ENCODE results near the gene KIAA0753.

Gene KIAA0753

DNA sequence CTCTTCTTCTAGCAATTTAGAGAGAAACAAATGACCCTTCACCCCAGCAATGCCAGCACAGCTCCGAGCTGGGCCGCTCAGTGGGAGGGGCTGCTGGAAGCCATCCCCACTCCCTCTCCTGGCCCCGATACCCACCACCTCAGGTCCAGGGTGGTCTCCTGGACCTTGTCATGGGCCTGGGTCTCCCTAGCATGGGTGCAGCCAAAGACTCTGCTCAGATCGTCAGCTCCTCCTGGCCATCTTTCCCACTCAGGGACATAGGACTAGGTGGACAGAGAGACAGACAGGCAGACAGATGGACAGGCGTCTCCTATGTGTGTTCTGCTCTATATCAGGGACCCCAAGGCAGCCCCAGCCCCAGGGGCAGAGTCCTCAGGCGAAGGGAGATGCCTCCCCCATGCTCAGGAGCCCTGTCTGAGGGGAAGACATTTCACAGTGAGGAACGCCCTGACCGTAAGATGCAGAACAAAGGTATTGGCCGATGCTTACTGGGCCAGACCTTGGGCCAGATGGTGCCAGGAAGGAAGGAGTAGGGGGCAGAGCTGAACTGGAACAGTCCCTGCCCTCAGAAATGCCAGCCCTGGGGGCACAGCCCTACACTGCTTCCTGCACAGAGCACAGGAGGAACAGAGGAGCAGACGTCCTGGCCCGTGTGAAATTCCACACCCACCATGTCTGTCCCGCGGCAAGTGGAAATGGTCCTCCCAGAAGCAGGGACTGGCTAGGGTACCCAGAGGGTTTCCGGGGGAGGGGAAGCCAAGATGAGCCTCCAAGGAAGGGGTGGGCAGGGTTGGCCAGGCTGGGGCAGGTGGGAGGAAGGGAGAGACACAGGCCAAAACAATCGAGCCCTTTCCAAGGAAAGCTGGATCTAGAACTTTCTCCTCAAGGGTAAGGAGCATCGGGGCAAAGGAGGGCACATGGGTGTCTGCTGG lies 97.2 kb downstream of the KIAA0753 start:
- TF ChIP-seq, protein P1, sequence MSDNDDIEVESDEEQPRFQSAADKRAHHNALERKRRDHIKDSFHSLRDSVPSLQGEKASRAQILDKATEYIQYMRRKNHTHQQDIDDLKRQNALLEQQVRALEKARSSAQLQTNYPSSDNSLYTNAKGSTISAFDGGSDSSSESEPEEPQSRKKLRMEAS (IDR thresholded peaks at IDR 0.05) = no peak
- no peak for TF ChIP-seq RAD21 (IDR thresholded peaks at IDR 0.05; ENCODE audit: low read depth)
- no peak for TF ChIP-seq EGR1 (IDR thresholded peaks at IDR 0.05)
- TF ChIP-seq TEAD4 (IDR thresholded peaks at IDR 0.05) = no peak
- no peak for TF ChIP-seq TAF1 (IDR thresholded peaks at IDR 0.05; ENCODE audit: low read depth)
- no peak for TF ChIP-seq YY1 (IDR thresholded peaks at IDR 0.05; ENCODE audit: low read depth)

DNA sequence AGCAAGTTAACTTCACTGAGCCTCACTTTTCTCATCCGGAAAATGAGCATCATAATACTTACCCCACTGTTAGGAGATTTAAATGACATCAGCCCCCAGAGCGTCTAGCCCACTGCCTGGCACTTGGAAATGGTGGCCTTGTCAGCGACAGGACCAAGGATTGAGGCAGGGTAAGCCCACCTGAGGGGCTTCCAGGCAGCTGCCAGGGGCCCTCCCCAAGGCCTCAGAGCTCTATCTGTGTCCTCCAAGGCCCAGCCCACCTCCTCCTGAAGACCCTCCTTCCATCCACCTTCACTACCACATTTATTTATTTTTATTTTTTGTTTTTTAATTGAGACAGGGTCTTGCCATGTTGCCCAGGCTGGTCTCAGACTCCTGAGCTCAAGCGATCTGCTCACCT lies 97.9 kb downstream of the KIAA0753 start:
- TF ChIP-seq CEBPB (IDR thresholded peaks at IDR 0.05) = no peak
- TF ChIP-seq ZBTB7A (IDR thresholded peaks at IDR 0.05; ENCODE audit: low read depth) = no peak
- no peak for TF ChIP-seq TEAD4 (IDR thresholded peaks at IDR 0.05)
- no peak for TF ChIP-seq EGR1 (IDR thresholded peaks at IDR 0.05)
- TF ChIP-seq, protein P2, sequence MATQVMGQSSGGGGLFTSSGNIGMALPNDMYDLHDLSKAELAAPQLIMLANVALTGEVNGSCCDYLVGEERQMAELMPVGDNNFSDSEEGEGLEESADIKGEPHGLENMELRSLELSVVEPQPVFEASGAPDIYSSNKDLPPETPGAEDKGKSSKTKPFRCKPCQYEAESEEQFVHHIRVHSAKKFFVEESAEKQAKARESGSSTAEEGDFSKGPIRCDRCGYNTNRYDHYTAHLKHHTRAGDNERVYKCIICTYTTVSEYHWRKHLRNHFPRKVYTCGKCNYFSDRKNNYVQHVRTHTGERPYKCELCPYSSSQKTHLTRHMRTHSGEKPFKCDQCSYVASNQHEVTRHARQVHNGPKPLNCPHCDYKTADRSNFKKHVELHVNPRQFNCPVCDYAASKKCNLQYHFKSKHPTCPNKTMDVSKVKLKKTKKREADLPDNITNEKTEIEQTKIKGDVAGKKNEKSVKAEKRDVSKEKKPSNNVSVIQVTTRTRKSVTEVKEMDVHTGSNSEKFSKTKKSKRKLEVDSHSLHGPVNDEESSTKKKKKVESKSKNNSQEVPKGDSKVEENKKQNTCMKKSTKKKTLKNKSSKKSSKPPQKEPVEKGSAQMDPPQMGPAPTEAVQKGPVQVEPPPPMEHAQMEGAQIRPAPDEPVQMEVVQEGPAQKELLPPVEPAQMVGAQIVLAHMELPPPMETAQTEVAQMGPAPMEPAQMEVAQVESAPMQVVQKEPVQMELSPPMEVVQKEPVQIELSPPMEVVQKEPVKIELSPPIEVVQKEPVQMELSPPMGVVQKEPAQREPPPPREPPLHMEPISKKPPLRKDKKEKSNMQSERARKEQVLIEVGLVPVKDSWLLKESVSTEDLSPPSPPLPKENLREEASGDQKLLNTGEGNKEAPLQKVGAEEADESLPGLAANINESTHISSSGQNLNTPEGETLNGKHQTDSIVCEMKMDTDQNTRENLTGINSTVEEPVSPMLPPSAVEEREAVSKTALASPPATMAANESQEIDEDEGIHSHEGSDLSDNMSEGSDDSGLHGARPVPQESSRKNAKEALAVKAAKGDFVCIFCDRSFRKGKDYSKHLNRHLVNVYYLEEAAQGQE (IDR thresholded peaks at IDR 0.05; ENCODE audit: low read depth) = no peak

DNA sequence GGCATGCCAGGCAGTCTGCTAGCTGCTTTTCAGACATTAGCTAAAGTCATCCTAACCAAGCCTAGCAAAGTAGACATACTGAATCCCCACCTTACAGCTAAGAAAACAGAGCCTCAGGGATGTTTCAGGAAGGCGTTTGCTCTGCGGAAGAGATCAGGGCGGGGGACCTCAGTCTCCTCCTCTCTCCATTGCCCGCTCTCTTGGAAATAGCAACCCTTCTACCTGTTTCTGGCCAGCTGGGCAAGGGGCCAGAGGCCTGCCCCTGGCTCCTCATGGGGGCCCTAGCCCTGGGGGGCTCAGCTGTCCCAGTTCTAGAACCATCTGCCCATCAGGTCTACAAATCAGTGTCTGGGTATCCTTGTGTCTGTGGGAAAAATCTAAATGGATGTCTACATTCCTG lies 98.6 kb downstream of the KIAA0753 start:
- TF ChIP-seq FOXM1 (IDR thresholded peaks at IDR 0.05; ENCODE audit: borderline replicate concordance, low read depth) = no peak
- TF ChIP-seq CREB1 (IDR thresholded peaks at IDR 0.05; ENCODE audit: low read depth) = no peak
- no peak for TF ChIP-seq TEAD4 (IDR thresholded peaks at IDR 0.05)
- TF ChIP-seq YY1 (IDR thresholded peaks at IDR 0.05; ENCODE audit: low read depth) = no peak
- TF ChIP-seq, protein P2 (IDR thresholded peaks at IDR 0.05; ENCODE audit: low read depth) = no peak
- TF ChIP-seq RAD21 (IDR thresholded peaks at IDR 0.05; ENCODE audit: low read depth) = no peak
- TF ChIP-seq EGR1 (IDR thresholded peaks at IDR 0.05) = no peak
- TF ChIP-seq ZBTB7A (IDR thresholded peaks at IDR 0.05; ENCODE audit: low read depth) = no peak
- TF ChIP-seq, protein P3, sequence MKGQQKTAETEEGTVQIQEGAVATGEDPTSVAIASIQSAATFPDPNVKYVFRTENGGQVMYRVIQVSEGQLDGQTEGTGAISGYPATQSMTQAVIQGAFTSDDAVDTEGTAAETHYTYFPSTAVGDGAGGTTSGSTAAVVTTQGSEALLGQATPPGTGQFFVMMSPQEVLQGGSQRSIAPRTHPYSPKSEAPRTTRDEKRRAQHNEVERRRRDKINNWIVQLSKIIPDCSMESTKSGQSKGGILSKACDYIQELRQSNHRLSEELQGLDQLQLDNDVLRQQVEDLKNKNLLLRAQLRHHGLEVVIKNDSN (IDR thresholded peaks at IDR 0.05) = no peak
- TF ChIP-seq TCF12 (IDR thresholded peaks at IDR 0.05; ENCODE audit: low read depth) = no peak
- TF ChIP-seq NFIC (IDR thresholded peaks at IDR 0.05) = no peak

DNA sequence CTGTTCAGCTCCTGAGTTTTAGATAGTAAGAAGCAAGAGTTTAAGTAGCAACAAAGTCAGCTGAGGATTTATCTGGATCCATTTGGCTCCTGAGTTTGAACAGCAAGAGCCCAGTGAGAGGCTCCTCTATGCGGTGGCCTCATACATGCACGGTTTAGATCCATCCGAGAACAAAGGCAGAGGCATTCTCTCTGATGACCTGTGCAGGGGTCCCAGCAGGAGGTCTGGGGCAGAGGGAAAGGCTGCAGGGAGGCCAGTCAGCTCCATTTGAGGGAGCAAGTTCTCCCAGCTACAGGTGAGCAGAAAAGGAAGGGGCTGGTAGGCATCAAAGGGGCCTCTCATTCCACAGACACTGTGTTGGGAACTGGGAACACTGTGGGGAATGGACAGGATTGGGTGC lies 100.6 kb downstream of the KIAA0753 start:
- TF ChIP-seq TEAD4 (IDR thresholded peaks at IDR 0.05) = no peak
- no peak for TF ChIP-seq TCF12 (IDR thresholded peaks at IDR 0.05; ENCODE audit: low read depth)
- TF ChIP-seq TAF1 (IDR thresholded peaks at IDR 0.05; ENCODE audit: low read depth) = no peak
- TF ChIP-seq CEBPB (IDR thresholded peaks at IDR 0.05) = no peak
- TF ChIP-seq FOXM1 (IDR thresholded peaks at IDR 0.05; ENCODE audit: borderline replicate concordance, low read depth) = no peak
- no peak for TF ChIP-seq EP300 (IDR thresholded peaks at IDR 0.05; ENCODE audit: borderline replicate concordance)
- no peak for TF ChIP-seq NFIC (IDR thresholded peaks at IDR 0.05)
- no peak for TF ChIP-seq EGR1 (IDR thresholded peaks at IDR 0.05)
- TF ChIP-seq YY1 (IDR thresholded peaks at IDR 0.05; ENCODE audit: low read depth) = no peak
- TF ChIP-seq, protein P3 (IDR thresholded peaks at IDR 0.05) = no peak
- TF ChIP-seq, protein P1 (IDR thresholded peaks at IDR 0.05) = no peak
- TF ChIP-seq, protein P2 (IDR thresholded peaks at IDR 0.05; ENCODE audit: low read depth) = no peak
- no peak for TF ChIP-seq ZBTB7A (IDR thresholded peaks at IDR 0.05; ENCODE audit: low read depth)
- no peak for TF ChIP-seq CREB1 (IDR thresholded peaks at IDR 0.05; ENCODE audit: low read depth)
- no peak for TF ChIP-seq RAD21 (IDR thresholded peaks at IDR 0.05; ENCODE audit: low read depth)
